OCI-LY7 (cell line): Measurements from ENCODE around the gene CATSPER1. TPM values are rescaled to one million over a fixed set of nuclear protein-coding genes. Genes with fewer than 3 reads are reported as not detected.

Experiments
- BruUV-seq: library from RNA; stranded (reverse); fragments of 400-500 nt; replicated peaks from 2 replicates; lab custom pipeline; 2021; lab: Mats Ljungman, UMichigan
- CTCF ChIA-PET: fragments of 300-600 bp; sonication (Branson Sonifier 250); formaldehyde crosslinking; loops from one replicate; lab custom pipeline; 2022; ENCODE audit warnings: antibody characterized with exemption; ENCODE audit not compliant: unreplicated experiment; lab: Charles Lee
- POLR2A ChIA-PET: fragments of 300-600 bp; sonication (Branson Sonifier 250); formaldehyde crosslinking; loops from one replicate; lab custom pipeline; 2022; ENCODE audit warnings: antibody characterized with exemption; lab: Charles Lee
- DNase-seq: peaks from one replicate; pipeline ENCODE4 v3.0.0-alpha.2; 2015; ENCODE audit warnings: low spot score
- H2AFZ ChIP-seq: fragments of 200-600 bp; sonication (generic), shearing (Covaris generic); 2 replicates; pipeline ENCODE4 v1.6.1; 2014; ENCODE audit warnings: mild to moderate bottlenecking, antibody characterized with exemption, low read length, moderate library complexity
- H3K27ac ChIP-seq: fragments of 200-600 bp; sonication (generic); 2 replicates; pipeline ENCODE4 v1.5.1; 2014; ENCODE audit warnings: mixed run types, low read depth, mild to moderate bottlenecking, moderate library complexity, low read length, inconsistent platforms; ENCODE audit not compliant: poor library complexity, severe bottlenecking
- H3K36me3 ChIP-seq: fragments of 200-600 bp; sonication (generic); 2 replicates; pipeline ENCODE4 v1.6.1; 2014; ENCODE audit warnings: mild to moderate bottlenecking, antibody characterized with exemption, low read length, moderate library complexity, mixed read lengths; ENCODE audit not compliant: insufficient read depth
- H3K4me1 ChIP-seq: fragments of 200-600 bp; sonication (generic); 2 replicates; pipeline ENCODE4 v1.5.1; 2014; ENCODE audit warnings: mild to moderate bottlenecking, low read length; ENCODE audit not compliant: insufficient read depth, poor library complexity, severe bottlenecking
- H3K4me2 ChIP-seq: fragments of 200-600 bp; sonication (generic); 2 replicates; pipeline ENCODE4 v1.6.1; 2014; ENCODE audit warnings: mild to moderate bottlenecking, low read length
- H3K4me3 ChIP-seq: fragments of 200-600 bp; sonication (generic); 2 replicates; pipeline ENCODE4 v1.5.1; 2014; ENCODE audit warnings: mild to moderate bottlenecking, low read depth, low read length; ENCODE audit not compliant: poor library complexity, severe bottlenecking
- H3K79me2 ChIP-seq: fragments of 200-600 bp; sonication (generic); 2 replicates; pipeline ENCODE4 v1.6.1; 2016; ENCODE audit warnings: low read depth, mild to moderate bottlenecking, low read length, moderate library complexity, mixed read lengths; ENCODE audit not compliant: insufficient read depth
- H3K9me2 ChIP-seq: fragments of 200-600 bp; sonication (generic); 2 replicates; pipeline ENCODE4 v1.6.1; 2016; ENCODE audit warnings: mild to moderate bottlenecking, low read length, mixed read lengths; ENCODE audit not compliant: insufficient read depth
- H3K9me3 ChIP-seq: fragments of 200-600 bp; sonication (generic); 2 replicates; pipeline ENCODE4 v1.6.1; 2014; ENCODE audit warnings: mild to moderate bottlenecking, mixed run types, low read length, mixed read lengths
- H4K20me1 ChIP-seq: fragments of 200-600 bp; sonication (generic); 2 replicates; pipeline ENCODE4 v1.6.1; 2014; ENCODE audit warnings: mild to moderate bottlenecking, antibody characterized with exemption, low read length, moderate library complexity, mixed read lengths; ENCODE audit not compliant: insufficient read depth
- EZH2phosphoT487 ChIP-seq: fragments of 200-600 bp; sonication (generic); IDR thresholded peaks from 2 replicates; pipeline ENCODE4 v1.6.1; 2018; ENCODE audit warnings: low read depth, borderline replicate concordance, mild to moderate bottlenecking, mixed run types, antibody characterized with exemption, low read length, moderate library complexity, mixed read lengths
- intact Hi-C: fragments of 100-400 bp; cut with micrococcal nuclease; formaldehyde crosslinking; loops from one replicate; pipeline ENCODE4 v1.10.0; 2022; ENCODE audit not compliant: unreplicated experiment
- total RNA-seq, 2 experiments: library from RNA; depleted of rRNA in 1 of 2; stranded (reverse); fragments of >200 nt in 1 of 2; shearing (Covaris generic) in 1 of 2; gene quantifications; 2 replicates each; pipeline ENCODE4 v1.2.3, GENCODE V29; 2014 to 2022
- TF ChIP-seq, protein P1 (sequence below): fragments of 200-600 bp; sonication (generic); conservative IDR thresholded peaks from 2 replicates; pipeline ENCODE4 v1.5.1; 2014; ENCODE audit warnings: mild to moderate bottlenecking, antibody characterized with exemption, low read length, moderate library complexity, mixed read lengths

Gene CATSPER1
- total RNA-seq, 2 experiments from 2014 or later = not detected

DNA sequence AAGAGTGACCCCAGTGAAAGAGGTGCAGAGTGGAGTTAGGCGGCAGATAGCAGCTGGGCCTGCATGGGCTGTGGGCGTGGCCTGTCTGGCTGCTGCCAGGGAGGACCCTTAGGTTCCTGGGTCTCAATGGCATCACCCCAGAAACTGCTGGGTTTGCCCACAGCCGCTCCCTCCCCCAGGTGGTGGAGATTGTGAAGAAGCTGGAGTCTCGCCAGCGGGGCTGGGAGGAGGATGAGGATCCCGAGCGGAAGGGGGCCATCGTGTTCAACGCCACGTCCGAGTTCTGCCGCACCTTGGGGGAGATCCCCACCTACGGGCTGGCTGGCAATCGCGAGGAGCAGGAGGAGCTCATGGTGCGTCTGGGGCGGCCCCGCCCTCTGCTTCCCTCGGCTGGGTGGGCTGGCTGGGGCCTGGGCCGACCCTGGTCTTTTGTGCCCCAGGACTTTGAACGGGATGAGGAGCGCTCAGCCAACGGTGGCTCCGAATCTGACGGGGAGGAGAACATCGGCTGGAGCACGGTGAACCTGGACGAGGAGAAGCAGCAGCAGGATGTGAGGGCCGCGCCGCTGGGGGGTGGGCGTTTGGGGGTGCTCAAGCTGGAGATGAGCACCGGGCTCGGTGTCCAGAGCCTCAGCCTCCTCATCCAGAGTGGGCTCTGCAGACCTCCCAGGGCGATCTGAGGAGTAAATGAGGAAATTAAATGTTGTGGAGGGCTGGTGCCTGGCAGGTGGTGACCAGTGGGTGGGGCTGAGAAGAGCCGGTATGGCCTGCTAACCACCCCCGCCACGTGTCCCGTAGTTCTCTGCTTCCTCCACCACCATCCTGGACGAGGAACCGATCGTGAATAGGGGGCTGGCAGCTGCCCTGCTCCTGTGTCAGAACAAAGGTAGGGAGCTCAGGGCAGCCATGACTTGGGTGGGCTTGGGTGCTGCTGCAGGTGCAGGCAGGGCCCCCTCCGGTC lies 49.8 kb downstream of the CATSPER1 start:
- Histone ChIP-seq H3K9me3 (no peaks in the 10 kb centered on the region), H3K4me2 (no peak overlapping the region), H3K4me1 (no peaks in the 10 kb centered on the region), H3K9me2 (no peaks in the 10 kb centered on the region), H3K27ac (no peak overlapping the region), H2AFZ (no peak overlapping the region), H4K20me1 (no peaks in the 10 kb centered on the region), H3K4me3 (no peak overlapping the region), H3K36me3 (peaks cover 65% of the 10 kb centered on the region), H3K79me2 (no peaks in the 10 kb centered on the region)
- DNase-seq = no peak
- no TSS peak for BruUV-seq
- CTCF ChIA-PET = no interaction called here
- intact Hi-C loops = no loop called here
- POLR2A ChIA-PET = interaction anchor here (0.5 kb wide), 1 partner anchor 10 kb away, joined by 5 read pairs; no protein-coding TSS in a partner anchor
- TF ChIP-seq EZH2phosphoT487 = no peak
- TF ChIP-seq, protein P1, sequence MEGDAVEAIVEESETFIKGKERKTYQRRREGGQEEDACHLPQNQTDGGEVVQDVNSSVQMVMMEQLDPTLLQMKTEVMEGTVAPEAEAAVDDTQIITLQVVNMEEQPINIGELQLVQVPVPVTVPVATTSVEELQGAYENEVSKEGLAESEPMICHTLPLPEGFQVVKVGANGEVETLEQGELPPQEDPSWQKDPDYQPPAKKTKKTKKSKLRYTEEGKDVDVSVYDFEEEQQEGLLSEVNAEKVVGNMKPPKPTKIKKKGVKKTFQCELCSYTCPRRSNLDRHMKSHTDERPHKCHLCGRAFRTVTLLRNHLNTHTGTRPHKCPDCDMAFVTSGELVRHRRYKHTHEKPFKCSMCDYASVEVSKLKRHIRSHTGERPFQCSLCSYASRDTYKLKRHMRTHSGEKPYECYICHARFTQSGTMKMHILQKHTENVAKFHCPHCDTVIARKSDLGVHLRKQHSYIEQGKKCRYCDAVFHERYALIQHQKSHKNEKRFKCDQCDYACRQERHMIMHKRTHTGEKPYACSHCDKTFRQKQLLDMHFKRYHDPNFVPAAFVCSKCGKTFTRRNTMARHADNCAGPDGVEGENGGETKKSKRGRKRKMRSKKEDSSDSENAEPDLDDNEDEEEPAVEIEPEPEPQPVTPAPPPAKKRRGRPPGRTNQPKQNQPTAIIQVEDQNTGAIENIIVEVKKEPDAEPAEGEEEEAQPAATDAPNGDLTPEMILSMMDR = no peak

DNA sequence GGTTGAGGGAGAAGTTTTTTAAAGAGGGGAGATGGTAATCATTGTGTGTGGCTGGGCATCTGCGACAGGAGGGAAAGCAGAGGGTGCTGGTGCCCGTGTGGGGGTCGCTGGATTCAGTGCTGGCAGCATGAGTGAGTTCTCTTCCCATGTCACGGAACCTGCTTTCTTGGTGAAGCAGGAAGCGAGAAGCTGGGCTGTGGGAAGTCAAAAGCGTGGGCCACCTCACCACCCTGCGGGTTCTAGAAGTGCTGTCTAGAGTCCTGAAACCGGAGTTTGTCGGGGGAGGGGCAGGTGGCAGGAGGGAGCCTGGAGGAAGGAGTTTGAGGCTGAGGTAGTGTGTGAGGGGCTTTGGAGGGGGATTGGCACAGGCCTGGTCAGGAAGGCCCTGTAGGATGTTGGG lies 50.5 kb downstream of the CATSPER1 start:
- H3K9me2 ChIP-seq = no peaks in the 10 kb centered on the region

More for the DNA sequence above, 50.5 kb downstream of the CATSPER1 start:
- H3K36me3 ChIP-seq = peaks cover 65% of the 10 kb centered on the region
- no peaks in the 10 kb centered on the region for H4K20me1 ChIP-seq
- TF ChIP-seq, protein P1 = no peak
- no peak for TF ChIP-seq EZH2phosphoT487
- no peaks in the 10 kb centered on the region for H3K4me1 ChIP-seq
- POLR2A ChIA-PET = no interaction called here
- H3K4me3 ChIP-seq = no peak overlapping the region
- no peak overlapping the region for H3K4me2 ChIP-seq
- H2AFZ ChIP-seq = no peak overlapping the region
- CTCF ChIA-PET = no interaction called here
- no peak for DNase-seq
- intact Hi-C loops = no loop called here
- H3K27ac ChIP-seq = no peak overlapping the region
- BruUV-seq = no TSS peak
- H3K9me3 ChIP-seq = no peaks in the 10 kb centered on the region
- no peaks in the 10 kb centered on the region for H3K79me2 ChIP-seq
